ENCODE measurements around the gene C5orf63. TPM values are rescaled to one million over a fixed set of nuclear protein-coding genes. Genes with fewer than 3 reads are reported as not detected.

Gene C5orf63
- total and polyA plus RNA-seq, 2 experiments from 2014 or later, result 6.8 to 10.5 TPM

- TF ChIP-seq JUNB (IDR thresholded peaks at IDR 0.05; ENCODE audit: unreplicated experiment) (no peak), STAT1 (IDR thresholded peaks at IDR 0.05; ENCODE audit: unreplicated experiment) (no peak), REST (IDR thresholded peaks at IDR 0.05; ENCODE audit: unreplicated experiment) (no peak), NANOG (IDR thresholded peaks at IDR 0.05; ENCODE audit: borderline replicate concordance) (no peak), ZNF114 (CRISPR knock-in tag; IDR thresholded peaks at IDR 0.05) (no peak), POLR2AphosphoS5 (IDR thresholded peaks at IDR 0.05; ENCODE audit: low read depth) (no peak)
These were observed 21.7 kb downstream of the C5orf63 start (continued) for GRCh38 chr5:127051591-127051990.

GRCh38 chr5:127046343-127047072, 26.8 kb downstream of the C5orf63 start:
- H3K4me2 ChIP-seq, result no peak overlapping the region
- H3K27me3 Mint-ChIP-seq (ENCODE audit: insufficient read depth, low read depth, poor library complexity), result peaks cover 2% of the 10 kb centered on the region
- peaks cover 8% of the 10 kb centered on the region; the same call in 2 of the 3 replicates for H3K4me1 Mint-ChIP-seq
- DNase-seq (ENCODE audit: low spot score) (no peak), ATAC-seq (no peak)
- TF ChIP-seq ZNF114 (CRISPR knock-in tag; IDR thresholded peaks at IDR 0.05) (no peak), STAT1 (IDR thresholded peaks at IDR 0.05; ENCODE audit: unreplicated experiment) (no peak), POLR2AphosphoS5 (IDR thresholded peaks at IDR 0.05; ENCODE audit: low read depth) (no peak), CREB1 (CRISPR knock-in tag; IDR thresholded peaks at IDR 0.05; ENCODE audit: low read depth) (no peak), NANOG (IDR thresholded peaks at IDR 0.05; ENCODE audit: borderline replicate concordance) (no peak)
- H3K9me3 Mint-ChIP-seq, result no peaks in the 10 kb centered on the region
- peaks cover 9% of the 10 kb centered on the region for H3K4me1 ChIP-seq (ENCODE audit: insufficient read depth)
- H3K36me3 Mint-ChIP-seq (ENCODE audit: low read depth), result no peaks in the 10 kb centered on the region
- H3K27ac ChIP-seq (ENCODE audit: low read depth), result no peak overlapping the region
- H3K4me3 ChIP-seq, result no peak overlapping the region
- H3K27me3 ChIP-seq (ENCODE audit: insufficient read depth), result no peaks in the 10 kb centered on the region
- no peaks in the 10 kb centered on the region for H4K20me1 ChIP-seq (replicated peaks; ENCODE audit: insufficient read depth)
- H3K4me3 Mint-ChIP-seq, result no peak overlapping the region
- H3K9me2 ChIP-seq (ENCODE audit: insufficient read depth), result 0 out of 2 replicates have a peak, but pooled peaks cover 2% of the 10 kb centered on the region
- H2AFZ ChIP-seq, result no peak overlapping the region
- H3K79me2 ChIP-seq (replicated peaks; ENCODE audit: insufficient read depth), result no peaks in the 10 kb centered on the region
- no peak overlapping the region for H3K27ac Mint-ChIP-seq
- H3K36me3 ChIP-seq (ENCODE audit: insufficient read depth), result no peaks in the 10 kb centered on the region
- no peaks in the 10 kb centered on the region for H3F3A ChIP-seq (replicated peaks; ENCODE audit: low read depth)

- H3K9me3 Mint-ChIP-seq, result no peaks in the 10 kb centered on the region
- Histone ChIP-seq H3K79me2 (replicated peaks; ENCODE audit: insufficient read depth) (no peaks in the 10 kb centered on the region), H3K27ac (ENCODE audit: low read depth) (no peak overlapping the region), H3F3A (replicated peaks; ENCODE audit: low read depth) (no peaks in the 10 kb centered on the region), H3K9me2 (ENCODE audit: insufficient read depth) (no peaks in the 10 kb centered on the region), H3K4me1 (ENCODE audit: insufficient read depth) (peaks cover 22% of the 10 kb centered on the region), H2AFZ (no peak overlapping the region), H3K4me3 (no peak overlapping the region), H3K36me3 (ENCODE audit: insufficient read depth) (no peaks in the 10 kb centered on the region), H4K20me1 (replicated peaks; ENCODE audit: insufficient read depth) (no peaks in the 10 kb centered on the region), H3K4me2 (no peak overlapping the region), H3K27me3 (ENCODE audit: insufficient read depth) (no peaks in the 10 kb centered on the region)
- no peak for ATAC-seq
- H3K4me3 Mint-ChIP-seq, result no peak overlapping the region
- H3K4me1 Mint-ChIP-seq, result peaks cover 25% of the 10 kb centered on the region
- H3K27ac Mint-ChIP-seq, result no peak overlapping the region
- no peaks in the 10 kb centered on the region for H3K36me3 Mint-ChIP-seq (ENCODE audit: low read depth)
- H3K27me3 Mint-ChIP-seq (ENCODE audit: insufficient read depth, low read depth, poor library complexity), result peaks cover 2% of the 10 kb centered on the region
- TF ChIP-seq CTCF (conservative IDR thresholded peaks at IDR 0.05; ENCODE audit: low read depth in 2 of 2), result peak; percentile 54 to 55; a peak in 3 of 4 replicates
- TF ChIP-seq ZNF114 (CRISPR knock-in tag; IDR thresholded peaks at IDR 0.05), result no peak
- peak; percentile 28 for DNase-seq (ENCODE audit: low spot score)
These were observed 30.7 kb downstream of the C5orf63 start for GRCh38 chr5:127042593-127042992.
